ENCODE measurements around the gene ACTMAP. TPM values are rescaled to one million over a fixed set of nuclear protein-coding genes. Genes with fewer than 3 reads are reported as not detected.

The ACTMAP gene
- total RNA-seq, 1 donor, result 0.52 TPM

- no peaks in the 10 kb centered on the region for H3K9me3 ChIP-seq (ENCODE audit: low read depth, low read length)
- no peak overlapping the region for H3K4me3 ChIP-seq (ENCODE audit: low read length)
- H3K27me3 ChIP-seq (ENCODE audit: insufficient read depth, low read length), result no peaks in the 10 kb centered on the region
- H3K4me1 ChIP-seq (ENCODE audit: insufficient read depth, low read length), result peaks cover 44% of the 10 kb centered on the region
Measured at GRCh38 chr19:40721140-40721486, 29.2 kb downstream of the ACTMAP start.

GRCh38 chr19:40719414-40719894, 30.8 kb downstream of the ACTMAP start:
- Histone ChIP-seq H3K4me1 (ENCODE audit: insufficient read depth, low read length) (peaks cover 59% of the 10 kb centered on the region), H3K4me3 (ENCODE audit: low read length) (no peak overlapping the region), H3K9me3 (ENCODE audit: low read depth, low read length) (no peaks in the 10 kb centered on the region), H3K27me3 (ENCODE audit: insufficient read depth, low read length) (no peaks in the 10 kb centered on the region)

- H3K4me1 ChIP-seq (ENCODE audit: insufficient read depth, low read length), result peaks cover 65% of the 10 kb centered on the region
- no peaks in the 10 kb centered on the region for H3K9me3 ChIP-seq (ENCODE audit: low read depth, low read length)
- no peak overlapping the region for H3K4me3 ChIP-seq (ENCODE audit: low read length)
Measured at GRCh38 chr19:40718774-40719391, 31.4 kb downstream of the ACTMAP start.

GRCh38 chr19:40717880-40718773, 32.1 kb downstream of the ACTMAP start:
- Histone ChIP-seq H3K4me3 (ENCODE audit: low read length) (peak overlapping the region; percentile 73), H3K4me1 (ENCODE audit: insufficient read depth, low read length) (peaks cover 67% of the 10 kb centered on the region), H3K27me3 (ENCODE audit: insufficient read depth, low read length) (no peaks in the 10 kb centered on the region), H3K9me3 (ENCODE audit: low read depth, low read length) (no peaks in the 10 kb centered on the region)

More at GRCh38 chr19:40718774-40719391, 31.4 kb downstream of the ACTMAP start:
- H3K27me3 ChIP-seq (ENCODE audit: insufficient read depth, low read length), result no peaks in the 10 kb centered on the region

- no peaks in the 10 kb centered on the region for H3K9me3 ChIP-seq (ENCODE audit: low read depth, low read length)
- peak overlapping the region; percentile 73 for H3K4me3 ChIP-seq (ENCODE audit: low read length)
- H3K4me1 ChIP-seq (ENCODE audit: insufficient read depth, low read length), result peaks cover 67% of the 10 kb centered on the region
- H3K27me3 ChIP-seq (ENCODE audit: insufficient read depth, low read length), result no peaks in the 10 kb centered on the region
Measured at GRCh38 chr19:40717325-40717879, 32.9 kb downstream of the ACTMAP start.

GRCh38 chr19:40716482-40717324, 33.6 kb downstream of the ACTMAP start, which contains the start of the genes COQ8B and ITPKC:
TSS of gene COQ8B (minus strand) at chr19:40716886. CDS start at chr19:40714632, 2,254 bp downstream.
TSS of gene ITPKC (plus strand) at chr19:40717112. CDS start at chr19:40717136, 24 bp downstream.
- no peaks in the 10 kb centered on the region for H3K9me3 ChIP-seq (ENCODE audit: low read depth, low read length)
- H3K27me3 ChIP-seq (ENCODE audit: insufficient read depth, low read length), result no peaks in the 10 kb centered on the region
- H3K4me1 ChIP-seq (ENCODE audit: insufficient read depth, low read length), result peaks cover 67% of the 10 kb centered on the region
- H3K4me3 ChIP-seq (ENCODE audit: low read length), result peak within 1 kb of the TSS; percentile 73

- Histone ChIP-seq H3K27me3 (ENCODE audit: insufficient read depth, low read length) (no peaks in the 10 kb centered on the region), H3K4me1 (ENCODE audit: insufficient read depth, low read length) (peaks cover 66% of the 10 kb centered on the region), H3K4me3 (ENCODE audit: low read length) (peak overlapping the region; percentile 73), H3K9me3 (ENCODE audit: low read depth, low read length) (no peaks in the 10 kb centered on the region)
Measured at GRCh38 chr19:40716031-40716481, 34.2 kb downstream of the ACTMAP start.

- Histone ChIP-seq H3K9me3 (ENCODE audit: low read depth, low read length) (no peaks in the 10 kb centered on the region), H3K4me3 (ENCODE audit: low read length) (peak overlapping the region; percentile 55), H3K4me1 (ENCODE audit: insufficient read depth, low read length) (peaks cover 52% of the 10 kb centered on the region), H3K27me3 (ENCODE audit: insufficient read depth, low read length) (no peaks in the 10 kb centered on the region)
Measured at GRCh38 chr19:40714441-40715299, 35.6 kb downstream of the ACTMAP start.

GRCh38 chr19:40713939-40714338, 36.3 kb downstream of the ACTMAP start:
- Histone ChIP-seq H3K4me3 (ENCODE audit: low read length) (no peak overlapping the region), H3K27me3 (ENCODE audit: insufficient read depth, low read length) (no peaks in the 10 kb centered on the region), H3K4me1 (ENCODE audit: insufficient read depth, low read length) (peaks cover 45% of the 10 kb centered on the region), H3K9me3 (ENCODE audit: low read depth, low read length) (no peaks in the 10 kb centered on the region)

GRCh38 chr19:40709817-40710216, 40.5 kb downstream of the ACTMAP start:
- no peak overlapping the region for H3K4me3 ChIP-seq (ENCODE audit: low read length)
- H3K9me3 ChIP-seq (ENCODE audit: low read depth, low read length), result no peaks in the 10 kb centered on the region
- H3K27me3 ChIP-seq (ENCODE audit: insufficient read depth, low read length), result no peaks in the 10 kb centered on the region
- H3K4me1 ChIP-seq (ENCODE audit: insufficient read depth, low read length), result peaks cover 11% of the 10 kb centered on the region

GRCh38 chr19:40707615-40708014, 42.7 kb downstream of the ACTMAP start:
- Histone ChIP-seq H3K27me3 (ENCODE audit: insufficient read depth, low read length) (no peaks in the 10 kb centered on the region), H3K4me3 (ENCODE audit: low read length) (no peak overlapping the region), H3K4me1 (ENCODE audit: insufficient read depth, low read length) (no peaks in the 10 kb centered on the region), H3K9me3 (ENCODE audit: low read depth, low read length) (no peaks in the 10 kb centered on the region)

GRCh38 chr19:40705950-40706619, 44.2 kb downstream of the ACTMAP start:
- no peaks in the 10 kb centered on the region for H3K4me1 ChIP-seq (ENCODE audit: insufficient read depth, low read length)
- H3K4me3 ChIP-seq (ENCODE audit: low read length), result no peak overlapping the region
- no peaks in the 10 kb centered on the region for H3K27me3 ChIP-seq (ENCODE audit: insufficient read depth, low read length)
- no peaks in the 10 kb centered on the region for H3K9me3 ChIP-seq (ENCODE audit: low read depth, low read length)

GRCh38 chr19:40705362-40705651, 45.0 kb downstream of the ACTMAP start:
- H3K4me3 ChIP-seq (ENCODE audit: low read length), result no peak overlapping the region
- H3K27me3 ChIP-seq (ENCODE audit: insufficient read depth, low read length), result no peaks in the 10 kb centered on the region
- H3K4me1 ChIP-seq (ENCODE audit: insufficient read depth, low read length), result no peaks in the 10 kb centered on the region

More at GRCh38 chr19:40705362-40705651, 45.0 kb downstream of the ACTMAP start:
- no peaks in the 10 kb centered on the region for H3K9me3 ChIP-seq (ENCODE audit: low read depth, low read length)

Measured in mononuclear cell (primary cell).